ENCODE data around the gene STK32B. TPM values are rescaled to one million over a fixed set of nuclear protein-coding genes. Genes with fewer than 3 reads are reported as not detected.

Gene STK32B
- polyA plus RNA-seq, 2 of the 4 experiments (the other 2 are of a cell fraction), result 7.6 to 12.1 TPM

GRCh38 chr4:5048721-5049120, 2.6 kb upstream of the STK32B start (continued):
- no peak for TF ChIP-seq TP53 (CRISPR knock-in tag; IDR thresholded peaks at IDR 0.05)
- no peak for TF ChIP-seq RNF2 (IDR thresholded peaks at IDR 0.05; ENCODE audit: borderline replicate concordance, low read depth)
- no peak for TF ChIP-seq HOXB13 (CRISPR knock-in tag; IDR thresholded peaks at IDR 0.05; ENCODE audit: low read depth)
- TF ChIP-seq JUN (IDR thresholded peaks at IDR 0.05), result no peak
- no peak for TF ChIP-seq BCL3 (IDR thresholded peaks at IDR 0.05)
- TF ChIP-seq CHD4 (IDR thresholded peaks at IDR 0.05; ENCODE audit: borderline replicate concordance), result no peak
- no peak for TF ChIP-seq NR3C1 (IDR thresholded peaks at IDR 0.05)

- Histone ChIP-seq H3K4me3 (peak overlapping the region; percentile 63), H3K9me3 (peaks cover 2% of the 10 kb centered on the region; the same call in 1 of the 3 replicates), H3K4me1 (peaks cover 23% of the 10 kb centered on the region), H3K4me2 (peak overlapping the region; percentile 100), H3K27ac (peak overlapping the region; percentile 78 to 94)
- CTCF ChIA-PET, result interaction anchor here (0.6 to 7.3 kb wide), 33 partner anchors 9 to 762 kb away, joined by 3 to 44 read pairs (median 4); no protein-coding TSS in a partner anchor
- TF ChIP-seq RARB (CRISPR knock-in tag; IDR thresholded peaks at IDR 0.05) (no peak), ZSCAN20 (CRISPR knock-in tag; IDR thresholded peaks at IDR 0.05) (no peak), ZC3H11A (IDR thresholded peaks at IDR 0.05) (no peak), RCOR1 (IDR thresholded peaks at IDR 0.05; ENCODE audit: low read depth, low read length) (no peak), EHMT2 (IDR thresholded peaks at IDR 0.05; ENCODE audit: low read depth) (no peak), ZNF302 (CRISPR knock-in tag; IDR thresholded peaks at IDR 0.05) (no peak), CTCF (IDR thresholded peaks at IDR 0.05) (peak; percentile 65), HOXB5 (CRISPR knock-in tag; IDR thresholded peaks at IDR 0.05) (no peak), FOSB (CRISPR knock-in tag; IDR thresholded peaks at IDR 0.05) (no peak), EHF (CRISPR knock-in tag; IDR thresholded peaks at IDR 0.05) (no peak), KDM1A (IDR thresholded peaks at IDR 0.05; ENCODE audit: low read depth) (no peak), NFE2L2 (conservative IDR thresholded peaks at IDR 0.05; ENCODE audit: low read length) (no peak), E2F6 (IDR thresholded peaks at IDR 0.05; ENCODE audit: borderline replicate concordance, low read depth) (no peak), MAX (IDR thresholded peaks at IDR 0.05) (0 out of 2 replicates have a peak, but pooled peaks have one; percentile 15), HES2 (IDR thresholded peaks at IDR 0.05) (no peak), RFX5 (IDR thresholded peaks at IDR 0.05) (no peak), SMC3 (IDR thresholded peaks at IDR 0.05) (peak; percentile 89), MAFK (IDR thresholded peaks at IDR 0.05; ENCODE audit: partially characterized antibody) (no peak), RAD21 (conservative IDR thresholded peaks at IDR 0.05 in 1 of 2, IDR thresholded peaks at IDR 0.05 in 1 of 2) (peak; percentile 90 to 91), TFCP2L1 (CRISPR knock-in tag; IDR thresholded peaks at IDR 0.05) (no peak), JUN (IDR thresholded peaks at IDR 0.05) (no peak), ZFP36 (IDR thresholded peaks at IDR 0.05; ENCODE audit: borderline replicate concordance, partially characterized antibody) (no peak), BCL3 (IDR thresholded peaks at IDR 0.05) (no peak), HMGXB4 (CRISPR knock-in tag; IDR thresholded peaks at IDR 0.05; ENCODE audit: borderline replicate concordance) (no peak)
- ATAC-seq (peak; percentile 87 to 89), FAIRE-seq (no peak), DNase-seq (ENCODE audit: low read depth in 1 of 2, low spot score in 1 of 2) (peak; percentile 83 to 86)
- WGBS (ENCODE audit: missing lambda C conversion rate), result 2% methylated on average over 20 of the region's 36 CpGs
- POLR2A ChIA-PET, result interaction anchor here (0.5 to 1.3 kb wide), 5 partner anchors 13 to 762 kb away, joined by 3 read pairs; no protein-coding TSS in a partner anchor
Measured at GRCh38 chr4:5050520-5051277, 581 bp upstream of the STK32B start.

All from A549 (cell line).